Nephron (organoid): ENCODE data around the gene LIX1.
"Not testable (repeated sequence)": the region's sequence is repeated elsewhere in the genome, so short reads cannot be mapped to it uniquely, and the experiment has no call there.

Source experiments
- H3K27ac Mint-ChIP-seq, 3 experiments: 2 replicates each; pipeline ENCODE4 v1.8.0; 2020; ENCODE audit warnings: mixed read lengths in 3 of 3, mild to moderate bottlenecking in 2 of 3, moderate library complexity in 1 of 3
- H3K27me3 Mint-ChIP-seq: 2 replicates; pipeline ENCODE4 v1.8.0; 2021; ENCODE audit warnings: low read depth, mild to moderate bottlenecking, moderate library complexity, mixed read lengths
- H3K36me3 Mint-ChIP-seq: 2 replicates; pipeline ENCODE4 v1.8.0; 2020; ENCODE audit warnings: low read depth, mixed read lengths
- H3K4me1 Mint-ChIP-seq: 2 replicates; pipeline ENCODE4 v1.8.0; 2020; ENCODE audit warnings: mixed read lengths
- H3K4me3 Mint-ChIP-seq, 3 experiments: 2 replicates each; pipeline ENCODE4 v1.8.0; 2020; ENCODE audit warnings: mild to moderate bottlenecking in 3 of 3, mixed read lengths in 3 of 3, moderate library complexity in 2 of 3
- H3K9me3 Mint-ChIP-seq: 2 replicates; pipeline ENCODE4 v1.8.0; 2020; ENCODE audit warnings: mixed read lengths
- TF ChIP-seq, protein P1 (sequence below), 3 experiments: fragments of 200-600 bp; sonication (generic); IDR thresholded peaks; one replicate each; pipeline ENCODE4 v1.5.0; 2021; ENCODE audit warnings: antibody characterized with exemption in 3 of 3; ENCODE audit not compliant: unreplicated experiment in 3 of 3

LIX1 gene

DNA sequence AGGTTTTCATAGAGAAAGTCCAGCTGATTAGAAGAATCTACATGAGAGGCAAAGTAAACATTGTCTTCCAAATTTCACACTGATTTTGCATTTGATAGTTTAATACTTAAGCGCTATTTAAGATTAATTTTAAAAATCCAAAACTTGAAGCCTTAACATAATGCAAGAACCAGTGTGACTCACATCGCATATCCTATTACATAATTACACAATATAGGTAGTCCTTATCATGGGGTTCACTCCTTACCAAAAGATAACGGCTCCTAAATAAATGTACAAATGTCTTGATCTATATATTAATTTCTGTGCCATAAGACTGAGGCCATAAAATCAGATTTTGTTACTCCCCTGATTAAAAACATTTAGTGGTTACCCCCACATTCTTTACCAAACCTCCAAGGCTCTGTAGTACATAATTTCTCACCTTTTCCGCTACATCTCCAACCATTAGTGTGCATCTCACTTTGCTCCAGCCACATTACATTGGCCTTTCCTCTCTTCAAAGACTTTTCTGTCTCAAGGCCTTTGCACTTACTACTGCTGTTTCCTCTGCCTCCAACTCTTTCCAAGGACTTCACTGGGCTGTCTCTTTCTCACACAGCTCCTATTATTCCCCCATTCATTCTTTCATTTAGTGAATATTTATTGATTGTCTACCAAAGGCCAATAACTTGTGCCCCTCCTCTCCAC is 39.6 kb upstream of the LIX1 start:
- TF ChIP-seq, protein P1, sequence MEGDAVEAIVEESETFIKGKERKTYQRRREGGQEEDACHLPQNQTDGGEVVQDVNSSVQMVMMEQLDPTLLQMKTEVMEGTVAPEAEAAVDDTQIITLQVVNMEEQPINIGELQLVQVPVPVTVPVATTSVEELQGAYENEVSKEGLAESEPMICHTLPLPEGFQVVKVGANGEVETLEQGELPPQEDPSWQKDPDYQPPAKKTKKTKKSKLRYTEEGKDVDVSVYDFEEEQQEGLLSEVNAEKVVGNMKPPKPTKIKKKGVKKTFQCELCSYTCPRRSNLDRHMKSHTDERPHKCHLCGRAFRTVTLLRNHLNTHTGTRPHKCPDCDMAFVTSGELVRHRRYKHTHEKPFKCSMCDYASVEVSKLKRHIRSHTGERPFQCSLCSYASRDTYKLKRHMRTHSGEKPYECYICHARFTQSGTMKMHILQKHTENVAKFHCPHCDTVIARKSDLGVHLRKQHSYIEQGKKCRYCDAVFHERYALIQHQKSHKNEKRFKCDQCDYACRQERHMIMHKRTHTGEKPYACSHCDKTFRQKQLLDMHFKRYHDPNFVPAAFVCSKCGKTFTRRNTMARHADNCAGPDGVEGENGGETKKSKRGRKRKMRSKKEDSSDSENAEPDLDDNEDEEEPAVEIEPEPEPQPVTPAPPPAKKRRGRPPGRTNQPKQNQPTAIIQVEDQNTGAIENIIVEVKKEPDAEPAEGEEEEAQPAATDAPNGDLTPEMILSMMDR (IDR thresholded peaks at IDR 0.05; ENCODE audit: unreplicated experiment in 3 of 3): no peak
- Mint-ChIP-seq H3K4me3 (peak overlapping the region; percentile 92 to 94 (median 93)), H3K36me3 (peaks cover 37% of the 10 kb centered on the region), H3K9me3 (peaks cover 7% of the 10 kb centered on the region), H3K27ac (peak overlapping the region; percentile 99 to 100 (median 100)), H3K4me1 (peaks cover 24% of the 10 kb centered on the region), H3K27me3 (no peaks in the 10 kb centered on the region)

DNA sequence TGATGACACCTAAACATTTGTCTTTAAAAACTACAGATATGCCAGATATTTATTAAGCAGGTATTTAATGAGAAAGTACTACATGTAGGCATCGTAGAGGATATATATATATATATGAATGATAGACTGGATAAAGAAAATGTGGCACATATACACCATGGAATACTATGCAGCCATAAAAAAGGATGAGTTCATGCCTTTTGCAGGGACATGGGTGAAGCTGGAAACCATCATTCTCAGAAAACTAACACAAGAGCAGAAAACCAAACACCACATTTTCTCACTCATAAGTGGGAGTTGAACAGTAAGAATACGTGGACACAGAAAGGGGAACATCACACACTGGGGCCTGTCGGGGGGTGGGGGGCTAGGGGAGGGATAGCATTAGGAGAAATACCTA is 37.0 kb upstream of the LIX1 start:
- Mint-ChIP-seq H3K36me3 (peaks cover 50% of the 10 kb centered on the region), H3K4me1 (peaks cover 24% of the 10 kb centered on the region)
- not testable (repeated sequence) for H3K9me3 Mint-ChIP-seq, H3K27me3 Mint-ChIP-seq, H3K4me3 Mint-ChIP-seq, H3K27ac Mint-ChIP-seq

DNA sequence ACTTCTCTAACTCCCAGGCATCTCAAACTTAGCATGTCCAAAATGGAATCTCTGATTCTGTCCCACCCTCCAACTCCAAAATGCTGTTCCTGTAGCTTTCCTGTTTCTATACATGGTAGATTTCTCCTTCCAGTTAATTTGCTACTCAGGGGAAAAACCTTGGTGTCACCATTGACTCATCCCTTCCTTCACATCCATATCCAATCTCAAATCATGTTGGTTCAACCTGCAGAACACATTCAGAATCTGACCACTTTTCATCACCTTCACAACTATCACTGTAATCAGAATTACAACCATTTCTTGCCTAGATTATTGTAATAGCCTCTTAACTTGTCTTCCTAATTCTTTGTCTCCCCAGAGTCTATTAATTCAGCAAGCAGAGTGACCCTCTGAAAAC is 29.8 kb upstream of the LIX1 start:
- Mint-ChIP-seq H3K36me3 (peaks cover 61% of the 10 kb centered on the region), H3K4me1 (no peaks in the 10 kb centered on the region), H3K27me3 (no peaks in the 10 kb centered on the region), H3K27ac (no peak overlapping the region), H3K9me3 (no peaks in the 10 kb centered on the region), H3K4me3 (no peak overlapping the region)
- TF ChIP-seq, protein P1 (IDR thresholded peaks at IDR 0.05; ENCODE audit: unreplicated experiment in 3 of 3): no peak

DNA sequence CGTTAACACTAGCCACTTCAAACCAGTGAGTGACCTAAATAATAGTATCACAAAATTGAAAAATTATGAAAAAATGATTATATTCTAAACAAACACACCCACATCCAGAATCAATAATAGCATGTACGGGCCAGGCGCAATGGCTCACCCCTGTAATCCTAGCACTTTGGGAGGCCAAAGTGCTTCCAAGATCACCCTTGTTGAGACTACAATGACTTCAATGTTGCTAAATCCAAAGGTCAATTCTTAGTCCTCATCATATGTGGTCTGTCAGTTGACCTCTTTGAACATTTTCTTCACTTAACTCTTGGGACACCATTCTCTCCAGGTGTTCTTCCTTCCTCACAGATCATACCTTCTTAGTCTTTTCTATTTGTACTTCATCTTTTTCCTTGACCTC is 29.3 kb upstream of the LIX1 start:
- Mint-ChIP-seq H3K4me1 (no peaks in the 10 kb centered on the region), H3K27ac (no peak overlapping the region), H3K27me3 (no peaks in the 10 kb centered on the region), H3K9me3 (no peaks in the 10 kb centered on the region), H3K36me3 (peaks cover 56% of the 10 kb centered on the region), H3K4me3 (no peak overlapping the region)
- TF ChIP-seq, protein P1 (IDR thresholded peaks at IDR 0.05; ENCODE audit: unreplicated experiment in 3 of 3): no peak

DNA sequence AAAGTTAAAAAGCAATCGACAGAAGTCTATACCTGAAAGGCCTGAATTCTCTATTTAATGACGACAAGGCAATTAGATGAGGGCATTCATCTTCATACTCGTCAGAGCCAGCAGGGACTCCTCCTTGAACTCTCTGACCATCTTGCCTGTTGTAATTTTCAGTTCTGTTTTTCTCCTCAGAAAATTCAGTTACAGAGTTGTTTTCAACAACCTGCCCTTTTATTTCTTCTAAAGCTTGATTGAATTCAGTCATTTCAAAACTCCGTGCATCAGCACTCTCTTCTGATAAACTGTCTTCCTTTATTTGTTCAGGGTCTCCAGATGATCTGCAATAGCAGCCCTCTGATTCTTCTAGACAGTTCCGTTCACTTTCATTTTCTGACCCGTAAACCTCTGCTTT is 25.0 kb upstream of the LIX1 start:
- H3K9me3 Mint-ChIP-seq: no peaks in the 10 kb centered on the region
- TF ChIP-seq, protein P1 (IDR thresholded peaks at IDR 0.05; ENCODE audit: unreplicated experiment in 3 of 3): no peak
- H3K27me3 Mint-ChIP-seq: no peaks in the 10 kb centered on the region
- H3K27ac Mint-ChIP-seq: no peak overlapping the region
- no peak overlapping the region for H3K4me3 Mint-ChIP-seq
- no peaks in the 10 kb centered on the region for H3K4me1 Mint-ChIP-seq
- H3K36me3 Mint-ChIP-seq: peaks cover 48% of the 10 kb centered on the region

DNA sequence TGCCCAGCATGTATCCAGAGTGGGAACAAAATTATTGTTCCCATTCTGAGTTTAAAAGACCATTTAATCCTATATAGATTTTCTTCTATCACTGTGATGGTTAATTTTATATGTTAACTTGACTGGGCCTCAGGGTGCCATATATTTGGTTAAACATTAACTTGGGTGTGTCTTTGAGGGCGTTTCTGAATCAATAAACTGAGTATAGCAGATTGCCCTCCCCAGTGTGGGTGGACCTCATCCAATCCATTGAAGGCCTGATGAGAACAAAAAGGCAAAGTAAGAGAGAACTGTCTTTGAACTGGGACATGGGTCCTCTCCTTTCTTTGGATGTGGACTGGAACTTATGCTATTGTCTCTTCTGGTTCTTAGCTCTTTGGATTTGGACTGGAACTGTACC is 23.3 kb upstream of the LIX1 start:
- TF ChIP-seq, protein P1 (IDR thresholded peaks at IDR 0.05; ENCODE audit: unreplicated experiment in 3 of 3): no peak
- H3K9me3 Mint-ChIP-seq: no peaks in the 10 kb centered on the region
- H3K27me3 Mint-ChIP-seq: no peaks in the 10 kb centered on the region
- H3K27ac Mint-ChIP-seq: no peak overlapping the region
- H3K4me1 Mint-ChIP-seq: no peaks in the 10 kb centered on the region
- peaks cover 42% of the 10 kb centered on the region for H3K36me3 Mint-ChIP-seq
- no peak overlapping the region for H3K4me3 Mint-ChIP-seq
